ENCODE data around the gene TMPRSS11B. TPM values are rescaled to one million over a fixed set of nuclear protein-coding genes. Genes with fewer than 3 reads are reported as not detected.

Gene TMPRSS11B
- total and polyA plus RNA-seq, 12 donors: 0.17 to 0.24 TPM; not detected in 10

GRCh38 chr4:68180849-68181526, 64.5 kb downstream of the TMPRSS11B start:
- Histone ChIP-seq H3K9me3 (replicated peaks in 1 of 3) (no peaks in the 10 kb centered on the region), H3K36me3 (replicated peaks in 1 of 2) (no peaks in the 10 kb centered on the region), H3K27ac (no peak overlapping the region), H3K4me3 (no peak overlapping the region), H3K27me3 (no peaks in the 10 kb centered on the region), H3K4me1 (replicated peaks in 1 of 2) (no peaks in the 10 kb centered on the region)
- 79 to 85% (median 83%) methylated on average over 1 of the region's 1 CpG for WGBS, 4 donors
- TF ChIP-seq POLR2A (IDR thresholded peaks at IDR 0.05): no peak
- TF ChIP-seq CTCF (IDR thresholded peaks at IDR 0.05): no peak
- no peak for DNase-seq
- intact Hi-C loops (cut with DNase I): no loop called here

- intact Hi-C loops (cut with DNase I): no loop called here
- DNase-seq: no peak
Observed at GRCh38 chr4:68176904-68177303, 68.6 kb downstream of the TMPRSS11B start.

More at GRCh38 chr4:68176904-68177303, 68.6 kb downstream of the TMPRSS11B start:
- Histone ChIP-seq H3K9me3 (replicated peaks in 1 of 3) (no peaks in the 10 kb centered on the region), H3K36me3 (replicated peaks in 1 of 2) (no peaks in the 10 kb centered on the region), H3K4me1 (replicated peaks in 1 of 2) (no peaks in the 10 kb centered on the region), H3K27ac (no peak overlapping the region), H3K4me3 (no peak overlapping the region), H3K27me3 (no peaks in the 10 kb centered on the region)
- 37 to 49% (median 42%) methylated on average over 1 to 2 of the region's 2 CpGs for WGBS, 4 donors
- TF ChIP-seq POLR2A (IDR thresholded peaks at IDR 0.05): no peak
- TF ChIP-seq CTCF (IDR thresholded peaks at IDR 0.05): no peak

Other genes starting within 250 kb of the TMPRSS11B start
- under 1 TPM in 1 of 9 donors, not detected in 8; 0.06 TPM for gene TMPRSS11F, start 115.8 kb downstream of the TMPRSS11B start, total RNA-seq
- gene TMPRSS11F, start 115.8 kb downstream of the TMPRSS11B start, polyA plus RNA-seq: not detected
- 10 to 100 TPM; 24.6 to 79.6 (median 47.1) TPM for gene YTHDC1, start 104.4 kb upstream of the TMPRSS11B start, total RNA-seq
- 10 to 100 TPM; 29.4 to 64.0 (median 51.7) TPM for gene YTHDC1, start 104.4 kb upstream of the TMPRSS11B start, polyA plus RNA-seq
- gene TMPRSS11E, start 201.8 kb upstream of the TMPRSS11B start, total RNA-seq: not detected
- under 1 TPM in 1 of 3 donors, not detected in 2; 0.13 TPM for gene TMPRSS11E, start 201.8 kb upstream of the TMPRSS11B start, polyA plus RNA-seq